KMS-11 (cell line): ENCODE data around the gene FHIP1B.

Source experiments
- H2AFZ ChIP-seq: fragments of 200-600 bp; sonication (generic); 2 replicates; pipeline ENCODE4 v1.6.1; 2016; ENCODE audit warnings: antibody characterized with exemption, mixed run types, low read depth
- H3K27ac ChIP-seq: fragments of 200-600 bp; sonication (generic); 2 replicates; pipeline ENCODE4 v1.6.1; 2016; ENCODE audit warnings: mild to moderate bottlenecking, mixed run types
- H3K27me3 ChIP-seq: fragments of 200-600 bp; sonication (generic); 2 replicates; pipeline ENCODE4 v1.6.1; 2017; ENCODE audit warnings: mild to moderate bottlenecking, low read depth, mixed run types, moderate library complexity; ENCODE audit not compliant: insufficient read depth
- H3K36me3 ChIP-seq: fragments of 200-600 bp; sonication (generic); 2 replicates; pipeline ENCODE4 v1.6.1; 2017; ENCODE audit warnings: mild to moderate bottlenecking, mixed run types; ENCODE audit not compliant: insufficient read depth
- H3K4me1 ChIP-seq: fragments of 200-600 bp; sonication (generic); 2 replicates; pipeline ENCODE4 v1.6.1; 2016; ENCODE audit warnings: mild to moderate bottlenecking, low read depth, mixed run types; ENCODE audit not compliant: poor library complexity, severe bottlenecking
- H3K4me2 ChIP-seq: fragments of 200-600 bp; sonication (generic); 2 replicates; pipeline ENCODE4 v1.7.0; 2016; ENCODE audit warnings: mild to moderate bottlenecking, mixed run types
- H3K4me3 ChIP-seq: fragments of 200-600 bp; sonication (generic); IDR thresholded peaks from 2 replicates; pipeline ENCODE4 v1.6.1; 2017; ENCODE audit warnings: low read depth, low read length, mixed read lengths; ENCODE audit not compliant: insufficient read depth
- H3K79me2 ChIP-seq: fragments of 200-600 bp; sonication (generic); 2 replicates; pipeline ENCODE4 v1.6.1; 2016; ENCODE audit warnings: low read depth, mixed run types; ENCODE audit not compliant: insufficient read depth
- H3K9ac ChIP-seq: fragments of 200-600 bp; sonication (generic); 2 replicates; pipeline ENCODE4 v1.6.1; 2016; ENCODE audit warnings: mild to moderate bottlenecking, mixed run types
- H4K20me1 ChIP-seq: fragments of 200-600 bp; sonication (generic); 2 replicates; pipeline ENCODE4 v1.6.1; 2016; ENCODE audit warnings: mild to moderate bottlenecking, mixed run types; ENCODE audit not compliant: insufficient read depth
- CTCF ChIP-seq: fragments of 200-600 bp; sonication (generic); conservative IDR thresholded peaks from 2 replicates; pipeline ENCODE4 v1.6.1; 2017; ENCODE audit warnings: low read depth, mild to moderate bottlenecking, antibody characterized with exemption, low read length, moderate library complexity, mixed read lengths

FHIP1B gene

DNA sequence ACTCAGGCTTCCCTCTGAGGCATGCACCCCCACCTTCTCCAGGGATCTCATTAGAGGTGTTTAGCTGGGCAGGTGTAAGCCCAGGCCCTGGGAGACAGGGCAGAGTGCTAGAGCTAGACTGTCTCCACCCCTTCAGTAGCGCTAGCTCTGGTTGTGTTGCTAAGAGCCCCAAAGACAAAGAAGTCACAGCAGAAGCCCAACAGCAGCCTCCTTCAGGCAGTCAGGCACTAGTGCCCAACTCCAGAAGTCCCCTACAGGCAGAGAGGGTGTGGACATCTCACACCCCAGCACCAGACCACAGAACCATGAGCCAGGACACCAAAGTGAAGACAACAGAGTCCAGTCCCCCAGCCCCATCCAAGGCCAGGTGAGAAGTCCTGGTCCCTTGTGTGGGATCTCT, 4.5 kb upstream of the FHIP1B start, which contains the start of gene CNGA4:
CNGA4 (plus strand) TSS at position 188 of the 400 bp plus-strand sequence; CDS start at position 306, 118 bp downstream.
- no peaks in the 10 kb centered on the region for H3K36me3 ChIP-seq
- H3K4me3 ChIP-seq, result no peak within 1 kb of the TSS
- peaks cover 4% of the 10 kb centered on the region; the same call in 1 of the 2 replicates for H3K79me2 ChIP-seq
- H3K4me2 ChIP-seq, result no peak within 1 kb of the TSS
- H3K4me1 ChIP-seq, result no peaks in the 10 kb centered on the region
- no peak for TF ChIP-seq CTCF
- no peak within 1 kb of the TSS for H3K9ac ChIP-seq
- H3K27ac ChIP-seq, result no peak within 1 kb of the TSS
- H2AFZ ChIP-seq, result no peak within 1 kb of the TSS
- no peaks in the 10 kb centered on the region for H4K20me1 ChIP-seq
- no peaks in the 10 kb centered on the region for H3K27me3 ChIP-seq

- Histone ChIP-seq H3K4me2 (no peak overlapping the region), H4K20me1 (no peaks in the 10 kb centered on the region), H3K27me3 (no peaks in the 10 kb centered on the region), H2AFZ (no peak overlapping the region), H3K27ac (no peak overlapping the region), H3K9ac (no peak overlapping the region), H3K4me3 (no peak overlapping the region), H3K4me1 (peaks cover 10% of the 10 kb centered on the region), H3K79me2 (peaks cover 15% of the 10 kb centered on the region; the same call in 1 of the 2 replicates), H3K36me3 (no peaks in the 10 kb centered on the region)
- TF ChIP-seq CTCF, result no peak
Observed at GRCh38 chr11:6237761-6238302, 3.4 kb upstream of the FHIP1B start.

DNA sequence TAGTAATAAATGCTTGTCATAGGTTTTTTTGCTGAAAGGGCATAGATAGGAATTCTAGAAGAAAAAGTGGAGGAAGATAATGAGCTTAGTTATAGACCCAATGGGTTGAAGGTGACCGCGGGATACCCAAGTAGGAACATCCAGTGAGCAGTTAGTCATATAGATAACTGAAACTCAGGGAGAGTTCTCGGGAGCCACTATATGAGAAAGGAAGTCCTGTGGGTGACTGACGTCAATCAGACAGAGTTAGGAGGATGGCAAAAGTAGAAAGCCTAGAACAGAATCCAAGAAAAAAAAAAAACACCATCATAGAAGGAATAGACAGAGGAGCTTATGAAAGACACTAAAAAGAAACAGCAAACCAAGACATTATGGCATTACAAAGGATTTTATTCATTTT, 2.8 kb upstream of the FHIP1B start:
- Histone ChIP-seq H3K79me2 (peaks cover 15% of the 10 kb centered on the region; the same call in 1 of the 2 replicates), H3K36me3 (no peaks in the 10 kb centered on the region), H3K4me2 (no peak overlapping the region), H3K27ac (no peak overlapping the region), H3K4me3 (no peak overlapping the region), H3K27me3 (no peaks in the 10 kb centered on the region), H3K9ac (no peak overlapping the region), H3K4me1 (peaks cover 10% of the 10 kb centered on the region), H2AFZ (no peak overlapping the region), H4K20me1 (no peaks in the 10 kb centered on the region)
- no peak for TF ChIP-seq CTCF

DNA sequence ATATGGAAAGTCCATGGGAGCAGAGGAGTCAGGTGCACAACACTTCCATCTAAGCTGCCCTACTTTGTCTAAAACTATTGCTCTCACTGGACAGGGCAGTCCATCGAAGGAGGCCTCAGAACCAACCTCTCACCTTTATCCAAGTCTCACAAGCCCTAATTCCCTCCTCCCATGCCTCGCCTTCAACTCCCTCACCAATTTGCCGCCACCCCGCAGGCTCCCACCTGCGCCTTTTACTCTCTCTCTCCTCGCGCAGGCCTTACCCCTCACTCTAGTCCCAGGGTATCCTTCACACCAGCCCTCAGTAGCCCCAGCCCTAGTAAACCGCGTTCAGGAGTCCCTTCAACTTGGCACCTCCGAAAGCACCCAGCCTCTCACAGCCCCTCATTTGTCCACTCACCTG, 451 bp downstream of the FHIP1B start:
- H3K27me3 ChIP-seq, result no peaks in the 10 kb centered on the region
- no peak overlapping the region; the same call in 1 of the 2 replicates for H3K27ac ChIP-seq
- peak overlapping the region; percentile 82 for H2AFZ ChIP-seq
- no peak for TF ChIP-seq CTCF
- no peaks in the 10 kb centered on the region for H3K36me3 ChIP-seq
- peak overlapping the region; percentile 61 for H3K4me2 ChIP-seq
- peaks cover 15% of the 10 kb centered on the region; the same call in 1 of the 2 replicates for H3K79me2 ChIP-seq
- H4K20me1 ChIP-seq, result no peaks in the 10 kb centered on the region
- H3K9ac ChIP-seq, result peak overlapping the region; percentile 63
- peaks cover 10% of the 10 kb centered on the region for H3K4me1 ChIP-seq
- H3K4me3 ChIP-seq, result no peak overlapping the region
